Suprapubic skin (tissue), 3 donors: ENCODE data around the gene THOC6.
"Not testable (repeated sequence)": the region's sequence is repeated elsewhere in the genome, so short reads cannot be mapped to it uniquely, and the experiment has no call there.

Source experiments
- CTCF ChIP-seq, 2 donors: fragments of 200-600 bp in 1 of 2; fragments of 450-650 bp in 1 of 2; sonication (generic) in 1 of 2; IDR thresholded peaks; one replicate each; pipeline ENCODE4 v1.5.1; 2016 to 2019; ENCODE audit warnings: antibody characterized with exemption in 2 of 2, mild to moderate bottlenecking in 1 of 2, moderate library complexity in 1 of 2
- POLR2A ChIP-seq, 2 donors: fragments of 450-650 bp; IDR thresholded peaks; one replicate each; pipeline ENCODE4 v1.6.1; 2017; ENCODE audit warnings: antibody characterized with exemption in 2 of 2, mild to moderate bottlenecking in 2 of 2, moderate library complexity in 2 of 2

GRCh38 chr16:3055734-3056115, 31.9 kb downstream of the THOC6 start:
- TF ChIP-seq POLR2A, CTCF (IDR thresholded peaks at IDR 0.05): not testable (repeated sequence)
